Myocyte (in vitro differentiated cells): ENCODE data around the gene LAMA4. TPM values are rescaled to one million over a fixed set of nuclear protein-coding genes. Genes with fewer than 3 reads are reported as not detected.

ENCODE experiments used
- DNase-seq: peaks from one replicate; pipeline ENCODE4 v3.0.0-alpha.2; 2012; ENCODE audit warnings: low read depth
- polyA plus RNA-seq: library from polyadenylated mRNA; unstranded; fragments of >200 nt; gene quantifications from one replicate; pipeline ENCODE4 v1.2.1, GENCODE V29; 2012; ENCODE audit warnings: missing spikeins
- total RNA-seq: library from RNA; depleted of rRNA; stranded (reverse); fragments of >200 nt; gene quantifications from 2 replicates; pipeline ENCODE4 v1.2.3, GENCODE V29; 2014

Gene LAMA4
- 65.7 and 66.2 TPM in 2 replicates for total RNA-seq
- polyA plus RNA-seq, result 2.5 TPM

GRCh38 chr6:112253841-112254816, at the start of gene LAMA4:
TSS of gene LAMA4 (minus strand) at chr6:112254567. CDS start at chr6:112254150, 417 bp downstream.
- DNase-seq, result peak; percentile 52

- DNase-seq, result no peak
These were observed 47.9 kb upstream of the LAMA4 start for GRCh38 chr6:112302142-112302705.

DNA sequence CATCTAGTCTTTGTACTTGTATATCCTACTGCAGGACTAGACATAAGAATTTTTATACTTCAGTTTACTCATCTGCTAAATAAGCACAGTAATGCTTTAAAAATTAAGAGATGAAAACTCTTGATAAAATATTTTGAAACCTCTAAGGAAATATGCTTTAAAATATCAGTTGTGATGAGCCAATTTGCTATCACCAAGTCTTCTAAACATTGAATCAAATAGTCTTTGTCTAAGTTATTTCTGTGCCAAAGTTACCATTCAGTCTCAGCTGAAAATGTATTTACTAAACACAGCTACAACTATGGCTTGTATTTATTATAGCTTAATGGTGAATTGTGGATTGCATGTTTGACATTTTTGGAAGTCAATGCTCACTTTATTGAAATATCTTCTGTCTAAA, 46.5 kb upstream of the LAMA4 start:
- no peak for DNase-seq

GRCh38 chr6:112298816-112299281, 44.5 kb upstream of the LAMA4 start:
- peak; percentile 68 for DNase-seq

DNA sequence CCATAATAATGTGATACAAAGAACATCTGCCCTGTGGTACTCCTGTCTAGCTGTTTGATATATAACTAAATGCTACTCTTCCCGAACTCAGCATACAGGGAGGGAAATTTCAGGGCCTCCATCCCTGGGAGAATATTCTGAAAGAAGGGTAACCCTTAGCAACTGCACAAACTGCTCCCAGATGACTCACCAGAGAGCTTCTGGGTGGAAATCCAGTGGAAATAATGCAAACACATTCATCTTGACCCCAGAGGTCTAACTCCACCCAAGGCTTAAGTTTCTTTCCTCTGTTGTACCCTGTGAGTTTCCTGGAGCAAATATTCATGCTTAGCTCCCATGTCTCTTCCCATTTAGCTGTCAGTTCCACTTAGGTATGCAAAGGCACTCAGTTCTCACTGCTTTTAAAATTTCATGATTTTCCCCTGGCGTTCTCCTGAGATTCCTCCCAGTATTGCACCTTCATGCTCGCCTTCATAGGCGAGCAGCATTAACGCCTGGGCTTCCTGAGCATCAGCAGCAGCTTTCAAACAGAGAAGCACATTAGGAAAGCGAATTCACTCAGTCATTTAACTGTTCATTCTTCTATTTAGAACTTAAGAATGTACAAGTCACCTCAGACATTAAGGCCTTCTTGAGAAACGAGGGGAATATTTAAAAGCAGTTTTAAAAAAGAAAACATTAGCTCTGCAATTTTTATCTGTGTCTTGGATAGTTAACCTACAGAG, 43.8 kb upstream of the LAMA4 start:
- peak; percentile 79 for DNase-seq

- no peak for DNase-seq
These were observed 42.3 kb upstream of the LAMA4 start for GRCh38 chr6:112296694-112297093.

DNA sequence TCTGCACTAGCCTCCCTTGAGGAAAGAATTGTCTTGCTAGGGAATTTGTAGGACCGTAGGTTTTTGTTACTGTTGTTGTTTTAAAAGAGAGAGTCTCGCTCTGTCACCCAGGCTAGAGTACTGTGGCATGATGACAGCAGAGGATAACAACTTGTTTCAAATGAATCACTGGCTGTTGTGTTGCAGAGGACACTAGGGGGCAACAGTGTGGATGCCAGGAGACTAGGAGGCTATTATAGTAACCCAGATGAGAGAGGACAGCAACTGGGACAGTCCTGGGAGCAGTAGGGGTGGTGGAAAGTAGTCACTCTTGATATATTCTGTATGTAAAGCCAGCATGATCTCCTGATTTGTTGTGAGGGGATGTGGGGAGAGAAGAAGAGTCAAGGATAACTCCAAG, 41.8 kb upstream of the LAMA4 start:
- DNase-seq, result peak; percentile 84

- no peak for DNase-seq
These were observed 36.9 kb upstream of the LAMA4 start for GRCh38 chr6:112291161-112291762.

- peak; percentile 95 for DNase-seq
These were observed 34.7 kb upstream of the LAMA4 start for GRCh38 chr6:112289038-112289566.

DNA sequence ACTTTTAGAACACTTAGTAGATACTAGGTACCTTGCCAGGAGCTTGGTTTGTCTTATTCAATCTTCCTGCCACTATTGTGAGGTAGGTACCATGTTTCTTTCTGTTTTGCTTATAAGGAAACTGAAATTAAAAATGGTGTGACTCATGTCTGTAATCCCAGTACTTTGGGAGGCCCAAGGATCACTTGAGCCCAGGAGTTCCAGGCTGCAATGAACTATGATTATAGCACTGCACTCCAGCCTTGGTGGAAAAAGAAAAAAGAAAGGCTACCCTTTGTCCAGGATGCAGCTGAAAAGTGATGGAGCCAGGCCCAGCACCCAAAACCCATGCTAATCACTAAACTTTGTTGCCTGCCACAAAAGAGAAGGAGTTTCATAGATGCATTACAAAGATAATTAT, 34.1 kb upstream of the LAMA4 start:
- no peak for DNase-seq

DNA sequence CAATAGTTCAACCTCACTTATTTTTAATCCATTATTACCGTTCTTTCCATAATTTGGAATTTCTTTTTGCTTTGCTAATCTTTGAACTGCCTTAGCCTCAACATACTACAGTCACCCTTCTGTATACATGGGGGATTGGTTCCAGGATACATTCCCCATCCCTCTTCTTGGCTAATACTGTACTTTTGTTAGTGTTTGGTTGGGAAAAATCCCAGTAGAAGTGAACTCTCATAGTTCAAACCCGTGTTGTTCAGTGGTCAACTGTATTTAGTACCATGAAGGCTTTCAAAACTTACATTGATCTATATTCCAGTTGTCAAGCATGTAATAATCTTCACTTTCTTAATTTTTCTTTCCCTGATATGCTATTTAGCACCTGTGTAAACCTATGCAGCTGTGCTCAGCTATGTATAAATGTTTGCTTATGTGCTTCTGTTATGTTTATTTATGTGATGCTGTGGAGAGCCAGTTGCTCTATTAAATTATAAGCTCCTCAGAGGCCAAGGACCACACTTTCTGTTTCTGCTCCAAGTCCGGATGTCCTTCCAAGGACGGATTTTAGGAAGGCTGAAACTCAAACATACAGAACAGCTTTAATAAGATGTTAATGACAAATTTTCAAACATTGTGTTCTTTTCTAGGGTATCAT, 33.3 kb upstream of the LAMA4 start:
- no peak for DNase-seq

DNA sequence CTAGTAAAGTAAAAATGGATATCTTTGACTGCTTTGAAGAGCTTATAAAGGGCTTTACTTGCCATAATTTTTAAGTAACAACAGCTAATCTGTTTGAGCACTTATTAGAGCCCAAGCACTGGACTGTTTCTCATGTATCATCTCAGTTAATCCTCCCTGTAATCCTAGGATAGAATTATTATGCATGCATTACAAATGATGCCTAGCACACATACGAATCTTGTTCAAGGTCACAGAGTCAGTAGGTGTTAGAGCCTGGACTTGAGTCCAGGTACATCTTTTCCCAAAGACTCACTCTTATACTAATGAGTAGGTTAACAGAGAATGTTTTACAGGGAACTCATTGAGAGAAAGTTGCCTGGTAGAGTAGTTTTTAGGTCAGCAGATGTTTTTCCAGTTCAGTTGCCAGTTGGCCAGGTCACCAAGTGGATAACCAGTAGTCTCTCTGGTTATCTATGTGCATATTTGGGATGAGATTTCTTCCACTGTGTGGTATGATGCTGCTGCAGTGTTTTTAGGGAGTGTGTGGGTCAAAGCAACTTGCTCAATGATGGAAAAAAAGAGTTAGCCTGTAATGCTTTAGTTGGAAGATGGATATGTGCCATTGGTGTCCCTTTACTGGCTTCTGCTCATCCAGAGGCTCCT, 32.3 kb upstream of the LAMA4 start:
- DNase-seq, result no peak

DNA sequence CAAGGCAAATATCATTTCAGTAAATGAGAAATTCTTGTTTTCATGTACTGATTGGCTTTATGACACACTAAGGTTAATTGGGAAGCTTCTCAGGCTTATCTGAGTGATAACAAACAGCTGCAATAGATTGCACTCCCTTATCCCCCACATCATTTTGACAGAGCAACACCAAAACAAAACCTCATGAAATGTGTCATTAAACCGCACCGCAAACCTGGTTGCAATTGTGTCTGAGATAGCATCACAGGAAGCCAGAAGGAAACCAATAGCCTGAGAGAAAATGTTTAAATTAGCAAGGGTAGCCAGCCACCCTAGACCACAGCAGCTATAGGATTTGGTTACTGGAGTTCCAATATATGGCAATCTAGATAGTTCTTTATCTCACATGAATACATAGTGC, 31.6 kb upstream of the LAMA4 start:
- DNase-seq, result peak; percentile 62

DNA sequence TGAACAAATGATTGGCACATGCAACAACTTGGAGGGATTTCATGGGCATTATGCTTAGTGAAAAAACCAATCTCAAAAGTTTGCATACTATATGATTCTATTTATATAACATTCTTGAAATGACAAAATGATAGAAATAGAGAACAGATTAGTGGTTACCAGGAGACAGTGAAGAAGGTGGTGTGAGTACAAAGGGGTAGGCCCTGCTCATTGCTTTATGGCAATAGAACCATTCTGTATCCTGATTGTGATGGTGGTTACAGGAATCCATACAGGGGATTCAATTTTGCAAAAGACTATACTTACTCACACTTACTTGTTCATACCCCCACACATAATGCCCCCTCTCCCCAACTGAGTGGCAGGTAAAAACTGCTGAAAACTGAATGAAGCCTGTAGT, 30.2 kb upstream of the LAMA4 start:
- DNase-seq, result no peak

GRCh38 chr6:112283621-112284020, 29.3 kb upstream of the LAMA4 start:
- no peak for DNase-seq

DNA sequence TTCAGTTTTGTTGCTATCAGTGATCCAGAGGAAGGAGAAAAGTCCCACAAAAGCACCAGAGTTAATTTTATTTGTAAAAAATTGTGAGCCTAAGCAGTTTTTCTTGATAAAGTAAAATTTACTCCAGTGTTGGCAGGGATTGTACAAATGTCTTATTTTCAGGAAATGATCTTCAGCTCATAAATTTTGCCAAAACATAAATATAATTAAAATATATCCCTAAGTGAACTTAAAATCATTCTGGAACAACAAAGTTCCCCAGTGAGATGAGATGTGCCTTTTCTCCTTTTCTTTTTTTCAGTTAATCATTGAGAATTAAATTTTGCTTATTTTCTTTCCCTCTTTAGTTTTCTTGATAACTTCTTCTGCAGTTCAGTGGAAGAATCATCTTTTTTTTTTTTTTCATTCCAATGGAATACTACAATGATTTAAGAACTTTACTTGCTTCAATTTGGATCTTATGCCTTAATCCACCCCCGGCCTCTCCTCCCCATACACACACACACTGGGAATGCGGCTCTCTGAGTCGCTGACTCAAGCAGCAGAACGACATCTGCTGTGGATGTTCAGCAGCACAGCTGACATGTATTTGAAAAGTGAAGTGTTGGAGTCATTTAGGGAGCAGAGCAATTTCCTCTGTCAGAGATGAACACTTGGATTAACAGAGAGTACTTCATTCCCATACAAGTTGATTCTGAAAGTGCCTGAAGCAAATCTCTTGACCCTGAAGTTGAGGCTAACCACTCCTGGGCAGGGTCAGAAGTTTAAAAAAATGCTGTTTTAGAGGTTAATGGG, 27.7 kb upstream of the LAMA4 start:
- DNase-seq, result peak; percentile 95

DNA sequence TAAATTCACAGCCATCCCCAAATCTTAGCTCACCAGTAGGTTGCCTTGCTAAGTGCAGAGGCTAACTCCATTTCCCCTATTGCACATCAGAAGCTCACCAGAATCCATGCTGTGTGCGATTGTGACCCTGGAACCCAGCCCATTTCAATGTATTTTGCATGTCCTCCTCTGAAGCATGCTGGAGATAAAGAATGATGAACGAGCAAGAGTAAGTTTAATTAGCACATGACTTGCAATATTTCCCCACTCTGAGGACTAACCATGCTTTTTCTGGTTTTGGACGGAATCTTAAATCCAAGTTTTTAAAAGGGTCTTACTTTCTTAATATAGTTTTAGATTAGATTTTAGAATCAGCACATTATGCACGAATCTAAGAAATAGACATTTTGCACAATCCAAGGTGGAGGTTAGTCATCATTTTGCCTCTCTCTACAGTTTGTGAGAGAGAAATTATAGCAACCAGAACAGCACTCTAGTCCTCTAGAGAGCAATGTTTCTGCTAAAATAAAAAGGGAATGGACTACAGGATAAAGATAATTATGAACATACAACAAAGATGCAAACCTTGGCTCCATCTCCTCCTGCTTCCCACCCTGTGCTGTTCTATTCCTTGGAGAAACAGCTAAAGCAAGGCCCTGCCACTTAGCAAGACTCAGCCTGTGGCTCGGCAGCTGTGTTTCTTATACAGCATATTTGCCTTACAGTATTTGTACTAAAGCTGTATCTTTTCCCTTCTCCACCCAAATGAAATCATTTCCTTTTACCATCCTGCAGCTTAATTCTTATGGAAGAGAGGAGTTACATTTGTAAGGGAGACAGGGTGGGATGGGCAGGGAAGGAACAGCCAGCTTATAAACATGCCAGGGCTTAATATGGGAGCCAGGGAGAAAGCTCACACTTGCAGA, 24.9 kb upstream of the LAMA4 start:
- no peak for DNase-seq

GRCh38 chr6:112275365-112275764, 21.0 kb upstream of the LAMA4 start:
- DNase-seq, result no peak
